Measurements from ENCODE around the gene MAPK1.

- TF ChIP-seq, protein P1, sequence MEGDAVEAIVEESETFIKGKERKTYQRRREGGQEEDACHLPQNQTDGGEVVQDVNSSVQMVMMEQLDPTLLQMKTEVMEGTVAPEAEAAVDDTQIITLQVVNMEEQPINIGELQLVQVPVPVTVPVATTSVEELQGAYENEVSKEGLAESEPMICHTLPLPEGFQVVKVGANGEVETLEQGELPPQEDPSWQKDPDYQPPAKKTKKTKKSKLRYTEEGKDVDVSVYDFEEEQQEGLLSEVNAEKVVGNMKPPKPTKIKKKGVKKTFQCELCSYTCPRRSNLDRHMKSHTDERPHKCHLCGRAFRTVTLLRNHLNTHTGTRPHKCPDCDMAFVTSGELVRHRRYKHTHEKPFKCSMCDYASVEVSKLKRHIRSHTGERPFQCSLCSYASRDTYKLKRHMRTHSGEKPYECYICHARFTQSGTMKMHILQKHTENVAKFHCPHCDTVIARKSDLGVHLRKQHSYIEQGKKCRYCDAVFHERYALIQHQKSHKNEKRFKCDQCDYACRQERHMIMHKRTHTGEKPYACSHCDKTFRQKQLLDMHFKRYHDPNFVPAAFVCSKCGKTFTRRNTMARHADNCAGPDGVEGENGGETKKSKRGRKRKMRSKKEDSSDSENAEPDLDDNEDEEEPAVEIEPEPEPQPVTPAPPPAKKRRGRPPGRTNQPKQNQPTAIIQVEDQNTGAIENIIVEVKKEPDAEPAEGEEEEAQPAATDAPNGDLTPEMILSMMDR (IDR thresholded peaks at IDR 0.05) = no peak
- TF ChIP-seq POLR2A (IDR thresholded peaks at IDR 0.05) = no peak
Observed at GRCh38 chr22:21889251-21889990, 22.0 kb upstream of the MAPK1 start.

Measured in heart left ventricle (tissue), 13 donors.